Stimulated activated CD4-positive, alpha-beta T cell treated with anti-CD3 and anti-CD28 coated beads, Interleukin-2, amount 100 ng/mL, for 24 hours (primary cell): ENCODE data around the gene STAT5A.
"Not testable (repeated sequence)": the region's sequence is repeated elsewhere in the genome, so short reads cannot be mapped to it uniquely, and the experiment has no call there.

ENCODE experiments used
- DNase-seq, 2 donors: peaks; one replicate each; pipeline ENCODE4 v3.0.0-alpha.2; 2020

The STAT5A gene

GRCh38 chr17:42309986-42310786 lies 21.9 kb downstream of the STAT5A start:
- DNase-seq: no peak

GRCh38 chr17:42310787-42311215 lies 22.5 kb downstream of the STAT5A start:
- DNase-seq: peak; percentile 26 to 41

GRCh38 chr17:42311240-42312034 lies 23.1 kb downstream of the STAT5A start:
- peak in 1 of 2 donors; percentile 38 for DNase-seq

- DNase-seq: no peak
These were observed 23.7 kb downstream of the STAT5A start for GRCh38 chr17:42312035-42312284.

- DNase-seq: peak; percentile 79 to 85
These were observed 24.2 kb downstream of the STAT5A start for GRCh38 chr17:42312285-42313130.

GRCh38 chr17:42313389-42313772 lies 25.1 kb downstream of the STAT5A start:
- no peak for DNase-seq

- peak; percentile 33 to 35 for DNase-seq
These were observed 25.7 kb downstream of the STAT5A start for GRCh38 chr17:42313773-42314566.

GRCh38 chr17:42315402-42316156 lies 27.3 kb downstream of the STAT5A start:
- DNase-seq: no peak

GRCh38 chr17:42316755-42317154 lies 28.5 kb downstream of the STAT5A start:
- no peak for DNase-seq

- DNase-seq: no peak
These were observed 29.1 kb downstream of the STAT5A start for GRCh38 chr17:42317266-42317845.

- DNase-seq: not testable (repeated sequence)
These were observed 29.7 kb downstream of the STAT5A start for GRCh38 chr17:42317967-42318366.

GRCh38 chr17:42321555-42321954 lies 33.3 kb downstream of the STAT5A start:
- no peak for DNase-seq

- peak; percentile 97 to 98 for DNase-seq
These were observed 34.3 kb downstream of the STAT5A start for GRCh38 chr17:42322382-42323267.

- DNase-seq: no peak
These were observed 35.0 kb downstream of the STAT5A start for GRCh38 chr17:42323268-42323773.

- DNase-seq: no peak
These were observed 36.7 kb downstream of the STAT5A start for GRCh38 chr17:42325026-42325425.

GRCh38 chr17:42329025-42329976 lies 41.0 kb downstream of the STAT5A start:
- no peak for DNase-seq

GRCh38 chr17:42333053-42333452 lies 44.8 kb downstream of the STAT5A start:
- DNase-seq: peak in 1 of 2 donors; percentile 40

- no peak for DNase-seq
These were observed 46.4 kb downstream of the STAT5A start for GRCh38 chr17:42334677-42335076.

GRCh38 chr17:42337442-42337841 lies 49.1 kb downstream of the STAT5A start:
- DNase-seq: peak; percentile 77 to 80
